Gastroesophageal sphincter (tissue), 4 donors: ENCODE results near the gene EPHA2. TPM values are rescaled to one million over a fixed set of nuclear protein-coding genes. Genes with fewer than 3 reads are reported as not detected.
A peak's percentile ranks its signal among the peaks of the same experiment; 100 is the strongest.

Experiments
- ATAC-seq: fragments of 150-250 bp; one replicate; pipeline ENCODE4 v1.9.1; 2016; ENCODE audit warnings: mild to moderate bottlenecking, moderate library complexity
- H3K27ac ChIP-seq, 4 donors: fragments of 200-600 bp; sonication (generic) in 3 of 4; 1 replicate in 3 of 4; 2 replicates in 1 of 4; pipeline ENCODE4 v1.5.1; 2016 to 2019
- H3K27me3 ChIP-seq: fragments of 200-600 bp; sonication (generic); one replicate; pipeline ENCODE4 v1.5.1; 2019
- H3K36me3 ChIP-seq, 2 donors: fragments of 200-600 bp; sonication (generic); one replicate each; pipeline ENCODE4 v1.5.1; 2019; ENCODE audit warnings: control low read depth in 1 of 2
- H3K4me1 ChIP-seq, 3 donors: fragments of 200-600 bp; sonication (generic); 1 replicate in 2 of 3; 2 replicates in 1 of 3; pipeline ENCODE4 v1.5.1; 2016 to 2019; ENCODE audit warnings: control low read depth in 2 of 3
- H3K4me3 ChIP-seq, 2 donors: fragments of 200-600 bp; sonication (generic); one replicate each; pipeline ENCODE4 v1.5.1; 2019; ENCODE audit warnings: mild to moderate bottlenecking in 1 of 2, moderate library complexity in 1 of 2
- H3K9me3 ChIP-seq, 3 donors: fragments of 200-600 bp; sonication (generic); one replicate each; pipeline ENCODE4 v1.5.1; 2017 to 2019; ENCODE audit warnings: control low read depth in 2 of 3
- EP300 ChIP-seq: sonication (generic); formaldehyde crosslinking; IDR thresholded peaks from one replicate; pipeline ENCODE4 v1.6.1; 2017; ENCODE audit warnings: antibody characterized with exemption, mild to moderate bottlenecking
- POLR2A ChIP-seq, 2 donors: fragments of 450-650 bp; IDR thresholded peaks; one replicate each; pipeline ENCODE4 v1.6.1; 2017; ENCODE audit warnings: antibody characterized with exemption in 2 of 2, mild to moderate bottlenecking in 2 of 2, moderate library complexity in 1 of 2
- POLR2AphosphoS5 ChIP-seq: sonication (generic); formaldehyde crosslinking; IDR thresholded peaks from one replicate; pipeline ENCODE4 v1.6.1; 2017; ENCODE audit warnings: antibody characterized with exemption
- WGBS, 2 donors: methylation state at CpG; one replicate each; pipeline ENCODE4 v1.1.5; 2018; ENCODE audit warnings: low coverage in 1 of 2; 5-methylcytosine and 5-hydroxymethylcytosine counted together
- total RNA-seq, 4 donors: library from RNA; depleted of rRNA; stranded (reverse); fragments of >200 nt; gene quantifications; one replicate each; pipeline ENCODE4 v1.1.0, GENCODE V29; 2016
- TF ChIP-seq, protein P1 (sequence below), 4 experiments: fragments of 200-600 bp in 2 of 4; fragments of 450-650 bp in 2 of 4; sonication (generic) in 1 of 4; IDR thresholded peaks; one replicate each; pipeline ENCODE4 v1.5.1; 2017 to 2019; ENCODE audit warnings: antibody characterized with exemption in 4 of 4, mild to moderate bottlenecking in 2 of 4, moderate library complexity in 2 of 4

The EPHA2 gene
- total RNA-seq, 4 donors from 2014 or later, result 8.9 to 16.1 (median 12.4) TPM

DNA sequence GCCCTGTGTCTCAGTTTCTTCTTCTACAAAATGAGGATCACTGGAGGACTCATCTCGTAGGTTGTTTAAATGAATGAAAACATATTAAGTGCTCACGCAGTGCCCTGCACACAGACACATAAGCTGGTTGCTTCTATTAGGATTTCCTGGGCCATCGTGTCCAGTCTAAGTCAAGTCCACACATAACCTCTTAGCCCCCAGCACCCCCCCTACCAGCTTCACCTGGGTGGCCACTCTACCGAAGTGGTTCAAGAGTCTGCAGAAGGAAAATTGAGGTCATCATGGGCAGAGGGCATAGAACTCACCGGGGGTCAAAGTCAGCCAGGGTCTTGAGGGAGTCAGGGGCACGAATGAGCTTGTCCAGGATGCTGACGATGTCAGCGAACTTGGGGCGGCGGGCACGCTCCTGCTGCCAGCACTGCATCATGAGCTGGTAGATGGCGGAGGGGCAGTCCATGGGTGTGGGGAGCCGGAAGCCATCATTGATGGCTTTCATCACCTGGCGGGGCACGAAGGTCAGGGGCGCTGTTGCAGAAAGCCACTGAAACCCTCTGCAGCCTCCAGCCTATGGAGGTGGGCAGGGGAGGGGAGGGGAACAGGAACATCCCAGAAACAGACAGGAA is 25.8 kb downstream of the EPHA2 start:
- no peak overlapping the region for H3K4me3 ChIP-seq
- ATAC-seq, result no peak
- H3K9me3 ChIP-seq, result no peaks in the 10 kb centered on the region
- no peaks in the 10 kb centered on the region for H3K27me3 ChIP-seq
- no peak overlapping the region for H3K27ac ChIP-seq
- H3K4me1 ChIP-seq, result peaks cover 0 to 6% (median 0%) of the 10 kb centered on the region in 3 donors
- WGBS, 2 donors, result 90 to 100% methylated on average over 2 of the region's 16 CpGs
- TF ChIP-seq POLR2AphosphoS5 (no peak), EP300 (no peak), POLR2A (IDR thresholded peaks at IDR 0.05) (no peak)
- TF ChIP-seq, protein P1, sequence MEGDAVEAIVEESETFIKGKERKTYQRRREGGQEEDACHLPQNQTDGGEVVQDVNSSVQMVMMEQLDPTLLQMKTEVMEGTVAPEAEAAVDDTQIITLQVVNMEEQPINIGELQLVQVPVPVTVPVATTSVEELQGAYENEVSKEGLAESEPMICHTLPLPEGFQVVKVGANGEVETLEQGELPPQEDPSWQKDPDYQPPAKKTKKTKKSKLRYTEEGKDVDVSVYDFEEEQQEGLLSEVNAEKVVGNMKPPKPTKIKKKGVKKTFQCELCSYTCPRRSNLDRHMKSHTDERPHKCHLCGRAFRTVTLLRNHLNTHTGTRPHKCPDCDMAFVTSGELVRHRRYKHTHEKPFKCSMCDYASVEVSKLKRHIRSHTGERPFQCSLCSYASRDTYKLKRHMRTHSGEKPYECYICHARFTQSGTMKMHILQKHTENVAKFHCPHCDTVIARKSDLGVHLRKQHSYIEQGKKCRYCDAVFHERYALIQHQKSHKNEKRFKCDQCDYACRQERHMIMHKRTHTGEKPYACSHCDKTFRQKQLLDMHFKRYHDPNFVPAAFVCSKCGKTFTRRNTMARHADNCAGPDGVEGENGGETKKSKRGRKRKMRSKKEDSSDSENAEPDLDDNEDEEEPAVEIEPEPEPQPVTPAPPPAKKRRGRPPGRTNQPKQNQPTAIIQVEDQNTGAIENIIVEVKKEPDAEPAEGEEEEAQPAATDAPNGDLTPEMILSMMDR (IDR thresholded peaks at IDR 0.05), result no peak
- H3K36me3 ChIP-seq, result peaks cover 0 to 98% of the 10 kb centered on the region in 2 donors

DNA sequence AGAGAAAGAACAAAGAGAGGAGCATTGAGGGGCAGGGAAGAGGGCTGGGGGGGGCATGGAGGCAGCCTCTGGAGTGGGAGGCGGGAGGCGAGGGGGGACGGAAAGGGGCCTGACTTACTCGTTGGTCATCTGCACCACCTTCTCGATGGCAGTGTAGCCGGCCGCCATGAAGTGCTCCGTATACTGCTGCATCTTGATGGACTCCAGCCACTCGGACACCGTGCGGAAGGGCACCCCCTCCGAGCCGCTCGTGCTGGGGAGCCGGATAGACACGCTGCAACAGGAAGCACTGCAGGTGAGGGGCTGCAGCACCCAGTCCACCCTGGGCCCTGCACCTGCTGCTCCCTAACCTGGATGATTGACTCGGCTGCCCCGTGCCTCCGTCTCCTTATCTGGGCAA is 26.6 kb downstream of the EPHA2 start:
- H3K4me1 ChIP-seq, result peaks cover 0 to 6% (median 0%) of the 10 kb centered on the region in 3 donors
- TF ChIP-seq POLR2A (IDR thresholded peaks at IDR 0.05) (no peak), POLR2AphosphoS5 (no peak), EP300 (no peak)
- TF ChIP-seq, protein P1 (IDR thresholded peaks at IDR 0.05), result no peak
- 85% methylated on average over 4 of the region's 19 CpGs; no CpG with 5 or more reads in 1 of the 2 donors for WGBS, 2 donors
- no peak overlapping the region for H3K27ac ChIP-seq
- no peak for ATAC-seq
- peaks cover 0 to 98% of the 10 kb centered on the region in 2 donors for H3K36me3 ChIP-seq
- no peaks in the 10 kb centered on the region for H3K9me3 ChIP-seq
- no peaks in the 10 kb centered on the region for H3K27me3 ChIP-seq
- H3K4me3 ChIP-seq, result no peak overlapping the region

DNA sequence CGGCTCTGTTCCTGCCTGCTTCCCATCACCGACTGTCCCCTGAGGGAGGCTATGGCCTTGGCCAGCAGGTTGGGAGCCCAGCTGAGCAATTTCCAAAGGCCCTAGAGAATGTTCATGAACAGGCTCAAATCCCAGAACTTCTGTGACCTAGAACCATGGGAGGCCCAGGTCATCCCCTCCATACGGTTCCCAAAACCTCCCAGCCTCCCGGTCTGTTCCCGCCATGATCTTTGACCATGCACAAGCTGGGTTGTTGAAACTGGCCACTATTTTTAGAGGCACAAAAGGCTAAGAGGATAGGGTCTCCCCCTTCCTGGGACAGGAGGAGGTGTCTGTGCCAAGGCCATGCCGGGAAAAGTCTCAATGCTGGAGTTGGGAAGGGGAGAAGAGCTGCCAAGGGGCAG is 27.5 kb downstream of the EPHA2 start:
- Histone ChIP-seq H3K27ac (peak overlapping the region in 1 of 4 donors; percentile 32), H3K36me3 (peaks cover 0 to 89% of the 10 kb centered on the region in 2 donors), H3K27me3 (no peaks in the 10 kb centered on the region), H3K4me1 (peaks cover 0 to 6% (median 0%) of the 10 kb centered on the region in 3 donors), H3K4me3 (no peak overlapping the region), H3K9me3 (no peaks in the 10 kb centered on the region)
- peak; percentile 25 for ATAC-seq
- no CpG with 5 or more reads among the region's 6 CpGs for WGBS, 2 donors
- TF ChIP-seq POLR2AphosphoS5 (no peak), EP300 (no peak), POLR2A (IDR thresholded peaks at IDR 0.05) (no peak)
- TF ChIP-seq, protein P1 (IDR thresholded peaks at IDR 0.05), result no peak

DNA sequence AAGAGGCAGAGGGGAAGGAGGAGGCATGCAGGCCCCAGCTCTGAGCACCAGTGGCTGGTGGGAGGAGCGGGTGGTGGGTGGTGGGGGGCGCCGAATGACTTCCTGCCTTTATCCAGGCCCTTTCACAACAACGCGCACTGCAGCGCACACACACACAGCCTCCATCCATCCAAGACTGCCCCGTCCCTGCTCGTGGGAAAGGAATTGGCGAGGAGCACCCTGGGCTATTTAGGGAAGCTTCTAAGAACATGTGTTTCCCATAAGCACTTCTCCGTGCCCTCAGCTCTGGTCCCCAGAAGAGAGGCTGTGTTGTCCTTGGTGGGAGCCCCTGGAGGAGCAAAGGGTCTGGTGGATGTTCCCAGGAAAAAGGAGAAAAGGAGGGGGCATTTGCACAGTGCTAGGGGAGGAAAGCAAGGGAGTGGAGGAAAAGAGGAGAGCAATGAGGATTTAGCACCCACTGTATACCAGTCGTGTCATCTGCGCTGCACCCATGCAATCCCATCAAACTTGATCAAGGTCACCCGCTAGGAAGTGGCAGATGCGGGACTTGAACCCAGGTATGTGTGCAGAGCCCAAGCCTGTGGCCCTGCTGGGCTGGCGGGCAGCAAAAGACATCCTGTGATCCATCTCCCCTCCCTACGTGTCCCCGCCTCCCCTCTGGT is 28.1 kb downstream of the EPHA2 start:
- peak overlapping the region in 2 of 4 donors; percentile 20 to 32 for H3K27ac ChIP-seq
- ATAC-seq, result peak; percentile 32

More for the DNA sequence above, 28.1 kb downstream of the EPHA2 start:
- H3K4me1 ChIP-seq, result peaks cover 0 to 6% (median 0%) of the 10 kb centered on the region in 3 donors
- TF ChIP-seq, protein P1 (IDR thresholded peaks at IDR 0.05), result no peak
- TF ChIP-seq POLR2AphosphoS5 (no peak), EP300 (no peak)
- H3K9me3 ChIP-seq, result no peaks in the 10 kb centered on the region
- no peaks in the 10 kb centered on the region for H3K27me3 ChIP-seq
- H3K36me3 ChIP-seq, result peaks cover 0 to 84% of the 10 kb centered on the region in 2 donors
- H3K4me3 ChIP-seq, result no peak overlapping the region
- WGBS, 2 donors, result 72 to 88% methylated on average over 3 to 7 of the region's 17 CpGs
